ENCODE results near the gene SPTLC2.
A peak's percentile ranks its signal among the peaks of the same experiment; 100 is the strongest.

Gene SPTLC2

GRCh38 chr14:77498984-77499527, 117.4 kb downstream of the SPTLC2 start:
- no peak for DNase-seq

GRCh38 chr14:77498120-77498979, 118.1 kb downstream of the SPTLC2 start, which contains the start of gene ISM2:
TSS of gene ISM2 (minus strand) at chr14:77498816. CDS start at chr14:77498793, 23 bp downstream.
- peak in 1 of 2 experiments; percentile 18 for DNase-seq

GRCh38 chr14:77495334-77495733, 121.1 kb downstream of the SPTLC2 start:
- DNase-seq = no peak

- DNase-seq = no peak
These were observed 125.4 kb downstream of the SPTLC2 start for GRCh38 chr14:77491056-77491455.

- no peak for DNase-seq
These were observed 126.0 kb downstream of the SPTLC2 start for GRCh38 chr14:77490347-77490986.

- no peak for DNase-seq
These were observed 127.4 kb downstream of the SPTLC2 start for GRCh38 chr14:77489041-77489440.

- no peak for DNase-seq
These were observed 127.9 kb downstream of the SPTLC2 start for GRCh38 chr14:77488558-77488957.

- DNase-seq = no peak
These were observed 130.3 kb downstream of the SPTLC2 start for GRCh38 chr14:77485901-77486678.

- no peak for DNase-seq
These were observed 131.2 kb downstream of the SPTLC2 start for GRCh38 chr14:77485256-77485655.

GRCh38 chr14:77482422-77482821, 134.0 kb downstream of the SPTLC2 start:
- DNase-seq = no peak

GRCh38 chr14:77478796-77479195, 137.6 kb downstream of the SPTLC2 start:
- DNase-seq = no peak

- no peak for DNase-seq
These were observed 138.4 kb downstream of the SPTLC2 start for GRCh38 chr14:77478029-77478428.

GRCh38 chr14:77475432-77476115, 140.9 kb downstream of the SPTLC2 start:
- DNase-seq = no peak

GRCh38 chr14:77474479-77475177, 141.8 kb downstream of the SPTLC2 start:
- DNase-seq = no peak

GRCh38 chr14:77473921-77474320, 142.5 kb downstream of the SPTLC2 start:
- DNase-seq = no peak

- DNase-seq = no peak
These were observed 146.1 kb downstream of the SPTLC2 start for GRCh38 chr14:77470224-77470870.

- DNase-seq = no peak
These were observed 146.9 kb downstream of the SPTLC2 start for GRCh38 chr14:77469539-77469938.

GRCh38 chr14:77469067-77469505, 147.4 kb downstream of the SPTLC2 start:
- no peak for DNase-seq

GRCh38 chr14:77467801-77468200, 148.6 kb downstream of the SPTLC2 start:
- no peak for DNase-seq

- peak; percentile 44 to 69 for DNase-seq
These were observed 157.2 kb downstream of the SPTLC2 start for GRCh38 chr14:77459072-77459723.

All from NCI-H446 (cell line).